Parathyroid adenoma (tissue), 2 donors: Measurements from ENCODE around the gene SLC6A12.

Experiments used
- H2AFZ ChIP-seq: fragments of 300-600 bp; sonication (generic); one replicate; pipeline ENCODE4 v1.7.0; 2017; ENCODE audit warnings: antibody characterized with exemption, mild to moderate bottlenecking
- H3K27ac ChIP-seq: fragments of 300-600 bp; sonication (generic); one replicate; pipeline ENCODE4 v1.7.0; 2017
- H3K27me3 ChIP-seq: fragments of 300-600 bp; sonication (generic); one replicate; pipeline ENCODE4 v1.7.0; 2017; ENCODE audit warnings: low read length; ENCODE audit not compliant: control insufficient read depth, insufficient read depth
- H3K36me3 ChIP-seq: fragments of 300-600 bp; sonication (generic); one replicate; pipeline ENCODE4 v1.7.0; 2017; ENCODE audit warnings: low read length; ENCODE audit not compliant: control insufficient read depth, insufficient read depth
- H3K4me1 ChIP-seq: fragments of 300-600 bp; sonication (generic); one replicate; pipeline ENCODE4 v1.7.0; 2017; ENCODE audit warnings: control low read depth
- H3K4me2 ChIP-seq: fragments of 300-600 bp; sonication (generic); one replicate; pipeline ENCODE4 v1.7.0; 2017; ENCODE audit warnings: low read length
- H3K4me3 ChIP-seq: fragments of 300-600 bp; sonication (generic); one replicate; pipeline ENCODE4 v1.7.0; 2017; ENCODE audit warnings: low read depth, low read length
- H3K79me2 ChIP-seq: fragments of 300-600 bp; sonication (generic); one replicate; pipeline ENCODE4 v1.7.0; 2017; ENCODE audit warnings: control low read depth
- H3K9ac ChIP-seq: fragments of 300-600 bp; sonication (generic); one replicate; pipeline ENCODE4 v1.7.0; 2017; ENCODE audit warnings: mild to moderate bottlenecking
- H3K9me3 ChIP-seq: fragments of 300-600 bp; sonication (generic); one replicate; pipeline ENCODE4 v1.7.0; 2017; ENCODE audit warnings: low read length; ENCODE audit not compliant: control insufficient read depth
- CTCF ChIP-seq: fragments of 300-600 bp; sonication (generic); IDR thresholded peaks from one replicate; pipeline ENCODE4 v1.7.0; 2017; ENCODE audit warnings: antibody characterized with exemption, mild to moderate bottlenecking
- donor health status: primary hyperparathyroidism.

Gene SLC6A12

GRCh38 chr12:177336-177979 lies 36.5 kb downstream of the SLC6A12 start:
- Histone ChIP-seq H2AFZ (peak overlapping the region; percentile 36), H3K4me1 (peaks cover 79% of the 10 kb centered on the region), H3K9ac (peak overlapping the region; percentile 23), H3K9me3 (no peaks in the 10 kb centered on the region), H3K4me3 (no peak overlapping the region), H3K27ac (peak overlapping the region; percentile 99), H3K4me2 (no peak overlapping the region), H3K79me2 (no peaks in the 10 kb centered on the region), H3K27me3 (no peaks in the 10 kb centered on the region), H3K36me3 (no peaks in the 10 kb centered on the region)
- no peak for TF ChIP-seq CTCF

- H3K4me2 ChIP-seq = peak overlapping the region; percentile 45
- H2AFZ ChIP-seq = peak overlapping the region; percentile 36
- TF ChIP-seq CTCF = no peak
- H3K9me3 ChIP-seq = no peaks in the 10 kb centered on the region
- H3K27me3 ChIP-seq = no peaks in the 10 kb centered on the region
- no peak overlapping the region for H3K4me3 ChIP-seq
- H3K27ac ChIP-seq = peak overlapping the region; percentile 99
- no peaks in the 10 kb centered on the region for H3K79me2 ChIP-seq
- H3K36me3 ChIP-seq = no peaks in the 10 kb centered on the region
- peak overlapping the region; percentile 23 for H3K9ac ChIP-seq
- peaks cover 81% of the 10 kb centered on the region for H3K4me1 ChIP-seq
These were observed 37.4 kb downstream of the SLC6A12 start for GRCh38 chr12:176321-177181.

- H3K4me3 ChIP-seq = no peak overlapping the region
- no peak overlapping the region for H2AFZ ChIP-seq
- H3K79me2 ChIP-seq = no peaks in the 10 kb centered on the region
- peaks cover 78% of the 10 kb centered on the region for H3K4me1 ChIP-seq
- no peak overlapping the region for H3K4me2 ChIP-seq
- no peaks in the 10 kb centered on the region for H3K36me3 ChIP-seq
- H3K27ac ChIP-seq = peak overlapping the region; percentile 99
- no peak overlapping the region for H3K9ac ChIP-seq
- TF ChIP-seq CTCF = no peak
- no peaks in the 10 kb centered on the region for H3K27me3 ChIP-seq
- H3K9me3 ChIP-seq = no peaks in the 10 kb centered on the region
These were observed 38.2 kb downstream of the SLC6A12 start for GRCh38 chr12:175759-176158.

GRCh38 chr12:175250-175649 lies 38.7 kb downstream of the SLC6A12 start:
- Histone ChIP-seq H3K9ac (peak overlapping the region; percentile 30), H3K27me3 (no peaks in the 10 kb centered on the region), H3K4me3 (no peak overlapping the region), H2AFZ (peak overlapping the region; percentile 58), H3K9me3 (no peaks in the 10 kb centered on the region), H3K4me1 (peaks cover 73% of the 10 kb centered on the region), H3K79me2 (no peaks in the 10 kb centered on the region), H3K4me2 (peak overlapping the region; percentile 29), H3K36me3 (no peaks in the 10 kb centered on the region), H3K27ac (peak overlapping the region; percentile 99)
- TF ChIP-seq CTCF = no peak
